ENCODE results near the gene DPP6.

The DPP6 gene

DNA sequence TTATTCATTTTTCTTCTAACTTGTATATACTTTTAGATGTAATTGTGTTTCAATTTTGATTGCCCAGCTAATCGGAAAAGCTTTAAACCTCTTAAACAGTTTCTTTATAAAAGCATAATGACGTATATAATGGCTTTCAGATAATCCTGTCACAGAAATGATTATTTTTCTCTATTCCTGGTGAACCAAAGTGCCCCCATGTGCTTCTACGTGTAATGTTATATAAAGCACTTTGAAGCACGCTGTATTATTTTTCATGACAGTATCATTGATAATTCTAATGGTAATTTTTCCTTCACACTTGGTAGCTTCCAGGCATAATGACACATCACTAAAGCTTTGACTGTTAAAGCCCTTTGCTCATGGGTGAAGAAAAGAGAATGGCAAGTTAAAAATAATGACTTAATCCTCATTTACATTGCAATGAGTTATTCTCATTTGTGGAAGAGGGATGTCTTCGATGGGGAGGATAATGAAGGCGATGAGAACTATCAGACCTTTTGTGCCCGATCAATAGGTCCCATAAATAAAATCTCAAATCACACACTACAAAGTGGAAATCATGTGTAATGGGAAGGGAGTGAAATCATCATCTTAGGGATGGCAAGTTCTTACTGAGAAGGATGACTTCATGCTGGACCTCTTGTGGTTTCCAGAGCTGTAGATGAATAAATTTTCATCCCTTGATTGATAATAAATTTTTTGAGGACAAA is 460.1 kb downstream of the DPP6 start:
- Histone ChIP-seq H3K9me3 (ENCODE audit: control insufficient read depth, low read length) (no peaks in the 10 kb centered on the region), H3K4me3 (ENCODE audit: low read length) (no peak overlapping the region), H3K4me1 (ENCODE audit: control insufficient read depth, insufficient read depth, low read length) (no peaks in the 10 kb centered on the region), H3K27me3 (ENCODE audit: control insufficient read depth, insufficient read depth, low read length) (no peaks in the 10 kb centered on the region), H3K36me3 (ENCODE audit: control insufficient read depth, insufficient read depth, low read length) (no peaks in the 10 kb centered on the region), H3K9ac (ENCODE audit: low read length) (no peak overlapping the region)

DNA sequence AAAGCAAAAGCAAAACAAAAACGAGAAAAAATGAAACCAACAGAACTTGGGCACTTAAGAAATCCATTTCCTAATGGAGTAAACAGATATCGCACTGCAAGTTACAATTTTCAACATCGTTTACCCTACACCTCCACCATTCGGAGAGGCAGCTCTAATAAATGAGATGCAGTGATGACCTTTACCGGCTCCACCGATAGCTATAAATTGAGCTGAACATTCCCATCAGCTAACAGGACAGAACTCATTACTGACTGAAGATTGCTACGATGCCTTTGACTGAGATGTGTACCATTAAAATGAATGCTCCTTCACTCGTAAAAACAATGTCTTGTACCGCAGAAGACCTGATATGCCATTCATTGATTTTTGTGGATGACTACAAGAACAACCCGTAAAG is 465.6 kb downstream of the DPP6 start:
- H3K9ac ChIP-seq (ENCODE audit: low read length) = no peak overlapping the region
- H3K36me3 ChIP-seq (ENCODE audit: control insufficient read depth, insufficient read depth, low read length) = no peaks in the 10 kb centered on the region
- no peaks in the 10 kb centered on the region for H3K9me3 ChIP-seq (ENCODE audit: control insufficient read depth, low read length)
- no peaks in the 10 kb centered on the region for H3K4me1 ChIP-seq (ENCODE audit: control insufficient read depth, insufficient read depth, low read length)
- H3K4me3 ChIP-seq (ENCODE audit: low read length) = no peak overlapping the region
- no peaks in the 10 kb centered on the region for H3K27me3 ChIP-seq (ENCODE audit: control insufficient read depth, insufficient read depth, low read length)

DNA sequence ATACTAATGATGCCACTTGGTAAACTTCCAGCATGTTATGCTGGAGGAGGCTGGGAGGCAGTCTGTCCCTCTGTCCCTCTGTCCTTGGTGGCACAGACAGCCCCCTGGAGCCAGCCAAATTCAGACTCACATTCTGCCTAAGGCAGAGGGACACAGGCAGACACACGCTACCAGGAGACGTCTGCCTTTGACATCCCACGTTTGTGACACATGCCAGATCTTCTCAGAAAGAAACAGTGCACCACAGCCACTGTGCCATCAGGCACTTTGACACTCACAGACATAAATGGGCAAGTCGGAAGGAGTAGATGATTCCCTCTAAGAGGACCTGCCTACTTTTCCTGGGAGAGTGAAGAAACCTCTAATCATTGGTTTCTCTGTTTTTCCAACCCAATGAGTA is 467.0 kb downstream of the DPP6 start:
- Histone ChIP-seq H3K4me3 (ENCODE audit: low read length) (no peak overlapping the region), H3K36me3 (ENCODE audit: control insufficient read depth, insufficient read depth, low read length) (no peaks in the 10 kb centered on the region), H3K4me1 (ENCODE audit: control insufficient read depth, insufficient read depth, low read length) (no peaks in the 10 kb centered on the region), H3K9ac (ENCODE audit: low read length) (no peak overlapping the region), H3K27me3 (ENCODE audit: control insufficient read depth, insufficient read depth, low read length) (no peaks in the 10 kb centered on the region), H3K9me3 (ENCODE audit: control insufficient read depth, low read length) (no peaks in the 10 kb centered on the region)

DNA sequence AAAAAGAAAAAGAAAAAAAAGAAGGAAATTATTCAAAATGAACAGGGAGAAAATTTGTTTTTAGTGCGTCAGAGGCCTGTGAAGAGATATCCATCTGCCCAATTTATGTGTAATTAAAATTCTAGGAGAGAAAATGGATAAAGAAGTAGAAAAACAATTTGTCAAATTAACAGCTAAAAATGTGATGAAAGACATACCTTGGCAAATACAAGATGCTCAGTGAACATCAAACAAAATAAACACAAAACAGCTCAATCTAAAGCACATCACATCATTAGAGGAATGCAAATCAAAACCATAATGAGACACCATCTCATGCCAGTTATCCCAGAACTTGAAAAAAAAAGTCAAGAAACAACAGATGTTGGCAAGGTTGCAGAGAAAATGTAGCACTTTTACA is 477.9 kb downstream of the DPP6 start:
- no peaks in the 10 kb centered on the region for H3K27me3 ChIP-seq (ENCODE audit: control insufficient read depth, insufficient read depth, low read length)
- H3K4me1 ChIP-seq (ENCODE audit: control insufficient read depth, insufficient read depth, low read length) = no peaks in the 10 kb centered on the region
- no peaks in the 10 kb centered on the region for H3K9me3 ChIP-seq (ENCODE audit: control insufficient read depth, low read length)
- H3K36me3 ChIP-seq (ENCODE audit: control insufficient read depth, insufficient read depth, low read length) = no peaks in the 10 kb centered on the region
- H3K4me3 ChIP-seq (ENCODE audit: low read length) = no peak overlapping the region
- H3K9ac ChIP-seq (ENCODE audit: low read length) = no peak overlapping the region

DNA sequence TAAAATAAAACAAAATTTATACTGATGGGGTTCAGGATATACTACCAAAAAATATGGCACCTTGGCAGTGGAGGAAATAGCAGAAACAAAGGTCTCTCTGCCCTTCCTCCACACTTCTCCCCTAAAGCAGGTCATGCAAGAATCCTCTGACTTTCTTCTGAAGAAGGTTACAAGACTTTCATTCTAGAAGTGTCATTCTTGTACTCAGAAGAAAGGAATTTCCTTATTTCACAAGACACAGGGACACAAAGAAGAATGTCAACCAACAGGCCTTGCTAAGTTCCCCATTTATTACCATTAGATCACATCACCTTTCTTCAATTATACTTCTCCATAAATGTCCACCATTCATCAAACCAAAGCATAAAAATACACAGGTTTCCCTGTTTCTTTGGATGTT is 480.6 kb downstream of the DPP6 start:
- Histone ChIP-seq H3K9ac (ENCODE audit: low read length) (no peak overlapping the region), H3K4me3 (ENCODE audit: low read length) (no peak overlapping the region), H3K9me3 (ENCODE audit: control insufficient read depth, low read length) (no peaks in the 10 kb centered on the region), H3K36me3 (ENCODE audit: control insufficient read depth, insufficient read depth, low read length) (no peaks in the 10 kb centered on the region), H3K27me3 (ENCODE audit: control insufficient read depth, insufficient read depth, low read length) (no peaks in the 10 kb centered on the region), H3K4me1 (ENCODE audit: control insufficient read depth, insufficient read depth, low read length) (no peaks in the 10 kb centered on the region)

DNA sequence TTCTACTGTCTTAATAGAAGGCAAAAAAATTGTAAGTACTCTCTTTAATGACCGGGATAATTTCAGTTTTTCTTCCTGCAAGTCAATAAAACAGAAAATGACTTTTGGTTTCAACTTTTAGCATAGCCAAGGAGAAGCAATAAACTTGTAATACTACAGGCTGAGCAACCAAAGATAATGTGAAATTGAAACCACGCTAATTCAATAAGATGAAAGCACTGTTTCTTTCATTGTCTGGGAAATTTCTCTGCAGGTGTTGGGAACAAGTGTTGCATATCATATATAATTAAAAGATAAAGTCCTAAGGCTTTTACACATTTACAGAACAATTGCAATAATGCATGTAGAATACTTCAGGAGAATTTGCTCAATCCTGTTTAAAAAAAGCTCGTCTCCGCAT is 488.4 kb downstream of the DPP6 start:
- no peaks in the 10 kb centered on the region for H3K9me3 ChIP-seq (ENCODE audit: control insufficient read depth, low read length)
- H3K4me3 ChIP-seq (ENCODE audit: low read length) = no peak overlapping the region
- no peaks in the 10 kb centered on the region for H3K27me3 ChIP-seq (ENCODE audit: control insufficient read depth, insufficient read depth, low read length)
- no peaks in the 10 kb centered on the region for H3K36me3 ChIP-seq (ENCODE audit: control insufficient read depth, insufficient read depth, low read length)
- H3K9ac ChIP-seq (ENCODE audit: low read length) = no peak overlapping the region
- H3K4me1 ChIP-seq (ENCODE audit: control insufficient read depth, insufficient read depth, low read length) = no peaks in the 10 kb centered on the region

DNA sequence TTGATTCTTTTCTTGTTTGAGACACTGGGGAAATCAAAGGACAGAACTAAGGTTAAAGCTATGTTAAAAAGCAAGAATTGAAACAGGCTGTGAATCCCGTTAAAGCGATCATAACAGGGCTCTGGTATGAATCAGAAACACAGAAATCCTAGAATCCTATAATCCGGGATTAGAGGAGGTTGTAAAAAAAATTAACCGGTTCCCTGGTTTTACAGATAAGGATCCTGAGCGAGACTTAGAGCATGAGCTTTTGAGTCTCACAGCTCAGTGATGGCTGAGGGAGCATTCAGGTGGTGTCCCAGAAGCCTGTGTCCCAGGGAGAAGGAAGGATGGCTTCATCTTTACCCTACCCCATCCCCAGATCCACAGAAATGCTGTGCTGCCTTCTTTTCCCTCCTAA is 489.4 kb downstream of the DPP6 start:
- no peaks in the 10 kb centered on the region for H3K4me1 ChIP-seq (ENCODE audit: control insufficient read depth, insufficient read depth, low read length)
- no peaks in the 10 kb centered on the region for H3K36me3 ChIP-seq (ENCODE audit: control insufficient read depth, insufficient read depth, low read length)
- H3K9ac ChIP-seq (ENCODE audit: low read length) = no peak overlapping the region
- H3K9me3 ChIP-seq (ENCODE audit: control insufficient read depth, low read length) = no peaks in the 10 kb centered on the region
- no peaks in the 10 kb centered on the region for H3K27me3 ChIP-seq (ENCODE audit: control insufficient read depth, insufficient read depth, low read length)
- no peak overlapping the region for H3K4me3 ChIP-seq (ENCODE audit: low read length)

DNA sequence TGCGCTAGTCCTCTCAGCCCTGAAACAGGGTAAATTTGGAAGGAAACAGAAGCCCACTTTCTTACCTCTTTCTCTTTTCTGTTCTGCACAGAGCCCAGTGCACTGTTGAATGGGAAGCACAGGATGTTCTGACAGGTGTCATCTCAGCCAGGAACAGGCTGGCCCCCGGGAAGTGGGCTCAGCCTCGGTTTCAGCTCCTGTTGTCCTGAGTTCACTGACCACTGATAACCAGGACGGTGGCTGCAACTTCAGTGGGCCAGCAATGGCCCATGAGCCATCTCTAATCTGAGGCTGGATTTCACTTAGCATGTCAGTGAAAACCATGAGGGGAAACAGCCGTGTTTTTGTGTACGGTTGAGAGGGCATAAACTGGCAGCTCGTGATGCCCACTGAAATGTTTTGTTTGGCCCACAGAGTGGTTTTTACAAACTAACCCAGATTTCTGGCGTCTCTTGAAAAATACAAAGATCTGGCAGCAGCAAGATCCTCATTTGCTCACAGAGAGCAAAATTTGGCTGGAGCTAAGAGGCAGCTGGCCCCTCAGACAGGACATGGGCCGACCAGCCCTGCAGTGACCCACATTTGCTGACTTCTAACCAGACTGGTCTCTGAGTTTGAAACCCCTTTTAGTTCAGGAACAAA is 494.9 kb downstream of the DPP6 start:
- Histone ChIP-seq H3K4me1 (ENCODE audit: control insufficient read depth, insufficient read depth, low read length) (no peaks in the 10 kb centered on the region), H3K4me3 (ENCODE audit: low read length) (no peak overlapping the region), H3K9me3 (ENCODE audit: control insufficient read depth, low read length) (no peaks in the 10 kb centered on the region), H3K9ac (ENCODE audit: low read length) (no peak overlapping the region), H3K27me3 (ENCODE audit: control insufficient read depth, insufficient read depth, low read length) (no peaks in the 10 kb centered on the region), H3K36me3 (ENCODE audit: control insufficient read depth, insufficient read depth, low read length) (no peaks in the 10 kb centered on the region)

DNA sequence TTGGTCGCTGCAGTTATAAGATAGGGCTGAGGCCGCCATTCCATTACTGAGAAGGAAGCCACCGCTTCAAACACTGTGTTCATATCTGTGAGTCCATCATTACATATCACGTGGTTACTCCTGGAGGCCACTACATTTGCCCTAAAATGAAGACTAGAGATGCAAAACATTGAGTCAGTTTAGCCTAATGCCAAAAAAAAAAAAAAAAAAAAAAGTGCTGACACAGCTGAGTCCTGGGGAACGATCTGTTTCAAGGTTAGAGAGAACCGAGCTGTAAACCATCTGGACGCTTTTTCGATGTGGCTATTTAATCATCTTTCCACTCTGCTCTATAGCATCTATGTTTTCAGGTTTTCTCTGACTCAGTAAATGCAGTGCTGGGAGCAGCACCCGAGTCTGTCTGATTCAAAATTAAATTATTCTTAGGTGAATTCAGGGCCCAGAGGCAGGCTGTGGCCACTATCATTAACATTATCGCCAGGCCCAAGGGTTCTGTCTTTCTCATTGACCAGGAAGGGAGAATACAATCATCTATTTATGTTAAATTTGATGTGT is 501.6 kb downstream of the DPP6 start:
- Histone ChIP-seq H3K9me3 (ENCODE audit: control insufficient read depth, low read length) (no peaks in the 10 kb centered on the region), H3K4me3 (ENCODE audit: low read length) (no peak overlapping the region), H3K4me1 (ENCODE audit: control insufficient read depth, insufficient read depth, low read length) (no peaks in the 10 kb centered on the region), H3K27me3 (ENCODE audit: control insufficient read depth, insufficient read depth, low read length) (no peaks in the 10 kb centered on the region), H3K36me3 (ENCODE audit: control insufficient read depth, insufficient read depth, low read length) (no peaks in the 10 kb centered on the region), H3K9ac (ENCODE audit: low read length) (no peak overlapping the region)

DNA sequence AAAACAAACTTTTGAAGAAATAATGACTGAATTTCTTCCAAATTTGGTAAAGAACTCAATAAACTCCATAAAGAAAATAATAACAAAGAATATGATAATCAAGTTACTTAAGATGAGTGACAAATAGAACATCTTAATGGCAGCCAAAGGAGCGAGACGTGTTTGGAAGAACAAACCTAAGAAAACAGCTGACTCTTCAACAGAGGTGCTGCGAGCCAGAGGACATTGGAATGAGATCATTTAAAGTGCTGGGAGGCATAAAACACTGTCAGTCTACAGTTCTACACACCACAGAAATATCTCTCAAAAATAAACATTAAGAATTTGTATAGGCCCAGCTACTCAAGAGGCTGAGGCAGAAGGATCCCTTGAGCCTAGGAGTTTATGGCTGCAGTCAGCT is 507.3 kb downstream of the DPP6 start:
- H3K9ac ChIP-seq (ENCODE audit: low read length) = no peak overlapping the region
- H3K27me3 ChIP-seq (ENCODE audit: control insufficient read depth, insufficient read depth, low read length) = no peaks in the 10 kb centered on the region
- H3K4me1 ChIP-seq (ENCODE audit: control insufficient read depth, insufficient read depth, low read length) = no peaks in the 10 kb centered on the region
- H3K4me3 ChIP-seq (ENCODE audit: low read length) = no peak overlapping the region
- H3K36me3 ChIP-seq (ENCODE audit: control insufficient read depth, insufficient read depth, low read length) = no peaks in the 10 kb centered on the region
- no peaks in the 10 kb centered on the region for H3K9me3 ChIP-seq (ENCODE audit: control insufficient read depth, low read length)

DNA sequence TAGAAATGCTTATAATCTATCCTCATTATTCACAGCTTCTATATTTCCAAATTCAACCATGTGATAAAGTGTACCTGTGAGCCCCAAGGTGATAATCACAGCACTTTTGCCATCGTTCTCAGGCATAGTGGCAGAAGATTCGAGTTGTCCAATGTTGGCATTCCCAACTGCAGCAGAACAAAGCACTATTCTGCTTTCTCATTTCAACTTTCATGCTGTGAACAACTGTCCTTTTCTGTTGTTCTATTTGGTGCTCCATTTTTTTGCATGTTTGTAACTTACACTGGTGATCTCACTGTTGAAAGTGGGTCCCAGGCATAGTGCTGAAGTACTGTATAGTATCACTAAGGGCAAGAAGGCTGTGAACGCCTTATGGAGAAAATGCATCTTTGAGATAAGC is 512.5 kb downstream of the DPP6 start:
- H3K9ac ChIP-seq (ENCODE audit: low read length) = no peak overlapping the region
- no peaks in the 10 kb centered on the region for H3K36me3 ChIP-seq (ENCODE audit: control insufficient read depth, insufficient read depth, low read length)
- H3K4me1 ChIP-seq (ENCODE audit: control insufficient read depth, insufficient read depth, low read length) = no peaks in the 10 kb centered on the region
- H3K4me3 ChIP-seq (ENCODE audit: low read length) = no peak overlapping the region
- no peaks in the 10 kb centered on the region for H3K9me3 ChIP-seq (ENCODE audit: control insufficient read depth, low read length)
- no peaks in the 10 kb centered on the region for H3K27me3 ChIP-seq (ENCODE audit: control insufficient read depth, insufficient read depth, low read length)

DNA sequence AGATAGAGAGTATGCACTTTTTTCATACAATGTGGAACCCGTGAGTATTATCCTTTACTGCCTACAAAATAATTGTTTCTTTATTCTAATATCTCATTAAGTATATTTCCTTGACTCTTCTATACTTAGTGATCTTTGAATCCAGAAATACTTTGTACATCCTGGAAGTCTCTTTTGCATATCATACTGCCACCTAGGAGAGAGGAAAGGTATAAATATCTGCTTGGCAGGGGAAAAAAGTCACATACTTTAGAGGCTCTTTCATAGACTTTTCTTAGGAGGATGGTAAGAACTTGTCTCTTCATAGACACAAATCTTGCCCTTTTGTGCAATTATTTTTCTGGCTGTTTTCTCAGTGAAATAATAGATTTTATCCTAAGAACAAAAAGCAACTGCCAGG is 514.7 kb downstream of the DPP6 start:
- Histone ChIP-seq H3K9ac (ENCODE audit: low read length) (no peak overlapping the region), H3K36me3 (ENCODE audit: control insufficient read depth, insufficient read depth, low read length) (no peaks in the 10 kb centered on the region), H3K27me3 (ENCODE audit: control insufficient read depth, insufficient read depth, low read length) (no peaks in the 10 kb centered on the region), H3K9me3 (ENCODE audit: control insufficient read depth, low read length) (no peaks in the 10 kb centered on the region), H3K4me3 (ENCODE audit: low read length) (no peak overlapping the region), H3K4me1 (ENCODE audit: control insufficient read depth, insufficient read depth, low read length) (no peaks in the 10 kb centered on the region)

All from mucosa of stomach (tissue), 1 donor.